Naive B cell (primary cell): ENCODE data around the gene CAMTA1. TPM values are rescaled to one million over a fixed set of nuclear protein-coding genes. Genes with fewer than 3 reads are reported as not detected.
A peak's percentile ranks its signal among the peaks of the same experiment; 100 is the strongest.

Source experiments
- ATAC-seq, 2 donors: fragments of 150-1000 bp; cut with Tn5 transposase; 2 replicates each; pipeline ENCODE4 v1.10.0; 2021; ENCODE audit warnings: low read depth in 2 of 2, mild to moderate bottlenecking in 2 of 2, moderate library complexity in 2 of 2
- DNase-seq: peaks from one replicate; pipeline ENCODE4 v3.0.0; 2022
- H3K27ac Mint-ChIP-seq, 6 donors: one replicate each; pipeline ENCODE4 v1.8.0; 2020 to 2022; ENCODE audit warnings: mild to moderate bottlenecking in 6 of 6, mixed read lengths in 6 of 6, moderate library complexity in 5 of 6, inconsistent platforms in 2 of 6
- H3K27me3 Mint-ChIP-seq, 3 donors: one replicate each; pipeline ENCODE4 v1.8.0; 2021 to 2022; ENCODE audit warnings: mixed read lengths in 3 of 3, mild to moderate bottlenecking in 1 of 3
- H3K36me3 Mint-ChIP-seq, 2 donors: one replicate each; pipeline ENCODE4 v1.8.0; 2020 to 2022; ENCODE audit warnings: mixed read lengths in 2 of 2, inconsistent platforms in 1 of 2, mild to moderate bottlenecking in 1 of 2
- H3K4me1 Mint-ChIP-seq, 3 donors: one replicate each; pipeline ENCODE4 v1.8.0; 2020 to 2022; ENCODE audit warnings: mixed read lengths in 3 of 3, inconsistent platforms in 1 of 3, mild to moderate bottlenecking in 1 of 3, moderate library complexity in 1 of 3
- H3K4me3 Mint-ChIP-seq, 8 donors: one replicate each; pipeline ENCODE4 v1.8.0; 2020 to 2022; ENCODE audit warnings: mild to moderate bottlenecking in 8 of 8, mixed read lengths in 8 of 8, moderate library complexity in 8 of 8, inconsistent platforms in 2 of 8
- H3K9me3 Mint-ChIP-seq, 7 donors: one replicate each; pipeline ENCODE4 v1.8.0; 2020 to 2022; ENCODE audit warnings: mixed read lengths in 7 of 7, mild to moderate bottlenecking in 5 of 7, inconsistent platforms in 2 of 7, moderate library complexity in 1 of 7
- polyA plus RNA-seq, 6 donors: library from polyadenylated mRNA; unstranded; fragments of 300-500 nt; fragmentation: Illumina TruSeq; gene quantifications; one replicate each; pipeline ENCODE4 v1.2.3, GENCODE V29; 2021; ENCODE audit warnings: low read depth in 6 of 6

The CAMTA1 gene
- polyA plus RNA-seq, 6 donors from 2014 or later: 75.4 to 140 (median 88.8) TPM

DNA sequence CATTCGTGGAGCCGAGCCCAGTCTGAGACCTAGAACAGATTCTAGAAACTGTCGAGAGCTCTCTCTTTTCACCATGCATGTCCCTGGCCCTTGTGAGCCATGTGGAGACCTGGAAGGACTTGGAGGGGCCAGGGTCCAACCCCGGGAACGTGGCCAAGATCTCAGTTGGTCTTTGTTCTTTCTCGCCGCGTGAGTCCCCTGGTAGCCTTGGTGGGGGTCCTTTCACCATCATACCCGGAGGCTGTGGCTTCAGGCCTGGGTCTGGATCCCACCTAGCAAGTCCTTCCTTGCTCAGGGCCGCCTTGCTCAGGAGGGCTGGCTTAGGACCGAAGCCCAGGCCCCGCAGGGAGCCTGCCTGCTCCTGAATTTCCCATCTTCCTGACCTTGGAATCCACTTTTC, 168.0 kb downstream of the CAMTA1 start:
- no peaks in the 10 kb centered on the region for H3K36me3 Mint-ChIP-seq
- H3K27ac Mint-ChIP-seq: no peak overlapping the region
- peaks cover 0 to 3% (median 0%) of the 10 kb centered on the region in 7 donors for H3K9me3 Mint-ChIP-seq
- ATAC-seq (no peak), DNase-seq (no peak)
- no peak overlapping the region for H3K4me3 Mint-ChIP-seq
- peaks cover 0 to 6% (median 5%) of the 10 kb centered on the region in 3 donors for H3K27me3 Mint-ChIP-seq
- H3K4me1 Mint-ChIP-seq: no peaks in the 10 kb centered on the region

DNA sequence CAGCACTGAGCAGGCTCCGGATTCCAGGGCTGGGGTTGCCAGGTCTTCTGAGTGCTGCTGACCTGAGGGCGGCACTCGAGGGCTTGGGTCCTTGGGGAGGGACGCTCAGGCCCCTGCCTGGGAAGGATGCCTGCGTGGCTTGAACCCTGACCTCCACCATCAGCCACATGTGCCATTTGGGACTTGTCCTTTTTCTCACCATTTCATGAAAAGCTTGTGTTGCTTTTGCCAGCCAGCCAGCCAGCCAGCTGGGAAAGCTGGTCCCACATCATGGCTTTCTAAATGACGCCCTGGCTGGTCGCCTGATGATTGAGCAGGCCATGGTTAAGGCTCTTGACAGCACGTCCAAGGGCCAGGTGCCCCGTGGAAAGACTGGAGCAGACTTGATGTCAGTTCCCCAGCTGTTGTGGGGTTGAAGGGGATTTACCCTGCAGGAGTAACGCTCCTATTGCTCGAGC, 168.7 kb downstream of the CAMTA1 start:
- Mint-ChIP-seq H3K4me1 (no peaks in the 10 kb centered on the region), H3K9me3 (peaks cover 0 to 3% (median 0%) of the 10 kb centered on the region in 7 donors), H3K27me3 (peaks cover 2 to 6% (median 5%) of the 10 kb centered on the region in 3 donors), H3K36me3 (no peaks in the 10 kb centered on the region), H3K27ac (no peak overlapping the region), H3K4me3 (no peak overlapping the region)
- ATAC-seq (no peak), DNase-seq (no peak)

DNA sequence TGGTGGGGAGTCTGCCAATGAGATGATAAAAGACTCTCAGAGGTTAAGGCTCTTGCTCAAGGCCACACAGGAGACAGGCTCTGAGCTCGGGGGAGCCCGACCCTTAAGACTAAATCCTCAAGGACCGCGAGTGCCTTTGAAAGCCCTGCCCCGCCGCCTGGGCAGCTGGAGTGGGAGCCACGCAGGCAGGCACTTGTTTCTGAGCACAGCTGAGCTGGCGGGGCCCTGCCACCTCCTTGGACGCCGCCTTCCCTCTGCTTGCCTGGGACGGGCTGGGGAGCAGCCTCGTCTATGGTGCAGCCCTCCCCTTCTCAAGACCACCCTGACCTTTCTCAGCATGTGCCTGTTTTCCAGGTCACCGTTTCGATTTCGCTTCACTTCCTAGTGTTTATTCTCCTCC, 169.3 kb downstream of the CAMTA1 start:
- no peak for DNase-seq
- no peak overlapping the region for H3K4me3 Mint-ChIP-seq
- H3K4me1 Mint-ChIP-seq: no peaks in the 10 kb centered on the region
- no peak for ATAC-seq
- H3K27me3 Mint-ChIP-seq: peaks cover 6 to 8% (median 8%) of the 10 kb centered on the region in 3 donors
- no peaks in the 10 kb centered on the region for H3K36me3 Mint-ChIP-seq
- peaks cover 0 to 3% (median 0%) of the 10 kb centered on the region in 7 donors for H3K9me3 Mint-ChIP-seq
- H3K27ac Mint-ChIP-seq: no peak overlapping the region

DNA sequence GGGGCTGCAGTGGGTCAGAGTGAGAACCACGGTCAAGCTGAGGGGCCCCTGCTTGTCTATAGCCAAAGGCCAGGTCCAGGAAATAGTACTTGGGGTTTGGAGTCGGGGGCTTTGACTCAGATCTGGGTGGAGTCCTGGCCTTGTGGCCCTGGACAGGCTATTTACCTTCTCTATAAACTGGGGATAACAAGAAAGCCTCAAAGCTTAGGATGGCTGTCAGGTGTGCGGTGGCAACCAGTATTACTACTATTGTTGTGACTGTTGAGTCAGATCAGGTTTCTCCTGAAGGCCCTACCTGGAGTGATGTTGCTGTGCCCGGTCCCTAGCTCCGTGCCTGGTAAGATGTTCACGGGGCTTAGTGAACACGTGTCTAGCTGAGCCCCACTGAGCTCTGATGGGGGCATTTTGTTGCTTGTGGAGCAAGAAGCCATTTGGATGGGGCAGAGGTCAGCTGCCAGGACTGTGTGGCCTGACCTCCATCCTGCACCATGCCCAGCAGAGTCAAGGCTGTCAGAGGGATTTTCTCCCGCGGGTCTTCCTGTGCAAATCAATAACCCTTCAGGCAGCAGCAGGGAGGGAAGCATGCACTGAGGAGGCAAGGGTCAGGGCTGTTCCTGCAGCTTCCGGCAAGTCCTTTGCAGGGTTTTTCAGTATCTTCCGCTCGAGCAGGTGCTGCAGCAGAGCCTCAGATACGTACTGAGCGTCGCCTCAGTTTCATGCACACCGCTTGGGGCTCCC, 170.3 kb downstream of the CAMTA1 start:
- Mint-ChIP-seq H3K27ac (no peak overlapping the region), H3K9me3 (peaks cover 0 to 3% (median 0%) of the 10 kb centered on the region in 7 donors), H3K4me1 (no peaks in the 10 kb centered on the region), H3K36me3 (no peaks in the 10 kb centered on the region), H3K4me3 (no peak overlapping the region), H3K27me3 (peaks cover 14 to 18% (median 15%) of the 10 kb centered on the region in 3 donors)
- ATAC-seq (no peak), DNase-seq (no peak)

DNA sequence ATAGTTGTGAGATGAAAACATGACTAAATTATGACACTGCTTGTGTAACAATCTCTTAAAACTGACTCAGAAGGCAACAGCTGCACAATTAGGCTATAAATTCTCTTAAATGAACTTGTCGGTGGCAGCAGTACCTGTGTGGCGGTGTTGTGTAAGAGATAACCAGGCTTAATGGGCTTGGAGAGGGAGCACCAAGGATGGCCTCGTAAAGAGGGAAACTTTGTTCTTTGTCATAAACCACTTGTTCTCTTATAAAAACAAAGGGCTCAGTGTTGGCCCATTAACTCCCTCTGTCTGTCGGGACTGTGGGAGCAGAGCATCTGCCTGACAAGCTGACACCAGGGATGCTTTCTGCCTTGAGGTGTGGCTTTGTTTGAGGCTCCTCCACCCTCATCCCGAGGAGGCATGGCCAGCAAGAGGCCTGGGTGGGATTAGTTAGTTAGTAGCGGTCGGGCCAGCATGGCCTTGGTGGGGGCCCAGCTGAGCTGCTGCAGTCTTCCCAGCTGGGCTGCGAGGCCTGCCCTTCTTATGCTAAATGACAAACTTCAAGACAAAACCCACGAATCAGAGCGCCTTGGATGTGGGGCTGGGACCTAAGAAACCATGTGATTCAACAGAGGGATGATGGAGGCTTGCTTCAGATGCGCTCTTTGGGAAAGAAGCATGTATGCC, 171.4 kb downstream of the CAMTA1 start:
- H3K4me1 Mint-ChIP-seq: no peaks in the 10 kb centered on the region
- peaks cover 0 to 3% (median 0%) of the 10 kb centered on the region in 7 donors for H3K9me3 Mint-ChIP-seq
- H3K27ac Mint-ChIP-seq: no peak overlapping the region
- no peaks in the 10 kb centered on the region for H3K36me3 Mint-ChIP-seq
- no peak overlapping the region for H3K4me3 Mint-ChIP-seq
- peaks cover 22 to 28% (median 23%) of the 10 kb centered on the region in 3 donors for H3K27me3 Mint-ChIP-seq
- no peak for DNase-seq
- ATAC-seq: no peak

DNA sequence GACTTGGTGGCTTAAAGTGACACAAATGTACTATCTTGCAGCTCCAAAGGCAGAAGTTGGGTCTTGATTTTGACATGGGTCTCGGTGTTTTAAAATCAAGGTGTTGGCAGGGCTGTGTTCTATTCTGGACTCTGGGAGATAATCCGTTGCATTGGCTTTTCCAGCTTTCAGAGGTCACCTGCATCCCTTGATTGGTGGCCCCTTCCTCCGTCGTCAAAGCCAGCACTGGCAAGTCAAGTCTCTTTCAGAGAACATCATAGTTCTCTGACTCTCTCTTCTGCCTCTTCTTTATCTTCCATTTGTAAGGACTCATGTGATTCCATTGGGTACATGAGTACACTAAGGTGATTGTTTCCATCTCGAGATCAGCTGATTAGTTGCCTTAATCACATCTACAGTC, 172.1 kb downstream of the CAMTA1 start:
- Mint-ChIP-seq H3K27me3 (peaks cover 26 to 35% (median 27%) of the 10 kb centered on the region in 3 donors), H3K4me1 (peaks cover 0 to 1% (median under 1%) of the 10 kb centered on the region in 3 donors), H3K9me3 (peaks cover 0 to 3% (median 0%) of the 10 kb centered on the region in 7 donors), H3K36me3 (no peaks in the 10 kb centered on the region), H3K4me3 (no peak overlapping the region), H3K27ac (no peak overlapping the region)
- DNase-seq (no peak), ATAC-seq (no peak)

DNA sequence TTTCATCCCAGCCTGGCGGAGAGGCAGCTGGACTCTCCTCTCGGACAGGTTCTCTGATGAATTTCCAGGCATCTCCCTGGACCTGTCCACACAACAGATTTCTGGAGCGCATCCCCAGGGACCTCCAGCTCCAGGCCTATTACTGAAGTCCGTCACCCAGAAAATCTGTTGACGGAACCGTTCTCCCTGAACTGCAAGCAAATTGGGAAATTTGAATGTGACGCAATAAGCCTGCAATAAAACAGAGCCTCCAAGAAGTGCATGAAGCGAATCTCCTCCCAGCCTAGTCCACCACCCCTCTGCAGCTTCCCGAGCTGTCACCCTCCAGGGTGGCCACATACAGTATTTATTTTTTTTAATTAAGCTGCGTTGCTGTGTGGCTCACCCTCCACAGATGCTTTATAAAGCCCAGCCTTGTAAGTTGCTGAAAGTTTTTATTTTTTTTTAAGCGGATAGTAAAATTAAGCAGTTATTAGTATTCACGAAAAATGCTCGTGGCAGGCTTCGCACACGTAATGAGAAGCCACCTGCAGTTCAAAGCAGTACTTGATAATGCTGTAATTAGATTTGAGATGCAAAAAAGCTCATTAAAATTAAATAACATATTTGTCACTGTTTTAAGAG, 173.3 kb downstream of the CAMTA1 start:
- Mint-ChIP-seq H3K4me3 (no peak overlapping the region), H3K27ac (peak overlapping the region in 1 of 6 donors; percentile 6), H3K9me3 (peaks cover 0 to 5% (median 2%) of the 10 kb centered on the region in 7 donors), H3K27me3 (peaks cover 26 to 47% (median 39%) of the 10 kb centered on the region in 3 donors), H3K36me3 (no peaks in the 10 kb centered on the region), H3K4me1 (peaks cover 0 to 11% (median 10%) of the 10 kb centered on the region in 3 donors)
- no peak for ATAC-seq
- no peak for DNase-seq

DNA sequence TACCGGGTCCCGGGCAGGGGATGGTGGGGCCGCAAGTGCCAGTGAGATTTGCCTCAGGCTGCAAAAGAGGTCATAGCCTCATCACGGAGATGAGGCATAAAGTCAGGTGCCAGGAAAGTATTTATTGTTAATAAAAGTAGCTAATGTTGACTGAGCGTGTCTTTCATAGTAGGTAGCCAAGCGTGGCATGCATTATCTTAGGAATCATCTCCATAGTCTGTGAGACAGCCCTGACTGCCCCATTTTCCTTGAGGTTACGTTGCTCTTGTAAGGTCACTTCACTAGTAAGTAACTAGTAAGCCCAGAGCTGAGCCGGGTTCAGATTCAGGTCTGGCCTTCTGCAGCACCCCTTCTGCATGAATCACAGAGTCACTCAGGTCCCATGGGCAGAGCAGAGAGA, 174.2 kb downstream of the CAMTA1 start:
- no peak for DNase-seq
- no peak for ATAC-seq
- Mint-ChIP-seq H3K36me3 (no peaks in the 10 kb centered on the region), H3K4me1 (peaks cover 0 to 18% (median 11%) of the 10 kb centered on the region in 3 donors), H3K4me3 (no peak overlapping the region), H3K27me3 (peaks cover 33 to 57% (median 49%) of the 10 kb centered on the region in 3 donors), H3K9me3 (peaks cover 0 to 6% (median 3%) of the 10 kb centered on the region in 7 donors), H3K27ac (no peak overlapping the region)

DNA sequence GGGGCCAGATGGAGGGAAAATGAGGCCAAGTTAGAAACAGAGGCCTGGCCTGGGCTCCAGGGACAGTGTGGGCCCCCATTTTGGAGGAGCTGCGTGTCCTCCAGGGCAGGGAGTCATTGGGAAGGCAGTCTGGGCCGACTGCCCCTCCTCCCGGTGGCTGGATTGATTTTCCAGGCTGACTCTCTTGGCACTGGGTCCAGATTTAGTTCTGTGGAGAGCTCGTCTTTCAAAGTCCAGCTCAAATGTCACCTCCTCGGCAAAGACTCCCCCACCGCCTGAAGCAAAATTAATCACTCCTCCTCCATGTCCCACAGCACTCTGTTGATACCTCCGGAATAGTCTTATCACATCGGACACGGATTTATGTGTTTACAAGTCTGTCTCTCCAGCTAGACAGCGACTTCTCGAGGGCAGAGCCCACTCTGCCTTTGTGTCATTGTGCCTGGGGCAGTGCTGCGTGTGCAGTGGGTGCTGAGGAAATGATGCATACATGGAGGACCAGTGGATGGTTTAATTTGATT, 175.1 kb downstream of the CAMTA1 start:
- peaks cover 0 to 8% (median 5%) of the 10 kb centered on the region in 7 donors for H3K9me3 Mint-ChIP-seq
- H3K27ac Mint-ChIP-seq: no peak overlapping the region
- peak overlapping the region in 3 of 8 donors; percentile 6 to 17 (median 13) for H3K4me3 Mint-ChIP-seq
- peaks cover 0 to 18% (median 11%) of the 10 kb centered on the region in 3 donors for H3K4me1 Mint-ChIP-seq
- ATAC-seq (no peak), DNase-seq (no peak)
- H3K36me3 Mint-ChIP-seq: no peaks in the 10 kb centered on the region
- peaks cover 42 to 65% (median 57%) of the 10 kb centered on the region in 3 donors for H3K27me3 Mint-ChIP-seq

DNA sequence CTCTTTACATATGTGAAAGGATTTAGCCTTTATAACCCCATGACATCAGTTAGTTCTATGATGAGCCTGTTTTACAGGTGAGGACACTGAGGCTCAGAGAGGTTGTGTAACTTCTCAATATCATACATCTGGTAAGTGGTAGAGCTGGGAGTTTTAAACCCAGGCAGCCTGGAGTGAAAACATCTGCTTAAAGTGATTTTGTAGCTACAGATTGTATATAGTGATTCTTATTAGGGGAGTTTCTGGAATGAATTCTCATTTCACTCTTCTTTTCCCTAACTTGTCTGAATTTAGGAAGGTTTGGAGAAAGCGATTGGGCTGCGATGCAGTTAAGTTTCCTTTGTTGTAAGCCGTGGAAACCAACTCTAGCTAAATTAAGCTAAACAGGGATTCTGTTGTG, 175.6 kb downstream of the CAMTA1 start:
- Mint-ChIP-seq H3K36me3 (no peaks in the 10 kb centered on the region), H3K27me3 (peaks cover 47 to 70% (median 62%) of the 10 kb centered on the region in 3 donors), H3K9me3 (peaks cover 0 to 8% (median 5%) of the 10 kb centered on the region in 7 donors), H3K4me1 (peaks cover 0 to 18% (median 11%) of the 10 kb centered on the region in 3 donors), H3K4me3 (peak overlapping the region in 4 of 8 donors; percentile 6 to 65 (median 43)), H3K27ac (no peak overlapping the region)
- ATAC-seq (no peak), DNase-seq (no peak)

DNA sequence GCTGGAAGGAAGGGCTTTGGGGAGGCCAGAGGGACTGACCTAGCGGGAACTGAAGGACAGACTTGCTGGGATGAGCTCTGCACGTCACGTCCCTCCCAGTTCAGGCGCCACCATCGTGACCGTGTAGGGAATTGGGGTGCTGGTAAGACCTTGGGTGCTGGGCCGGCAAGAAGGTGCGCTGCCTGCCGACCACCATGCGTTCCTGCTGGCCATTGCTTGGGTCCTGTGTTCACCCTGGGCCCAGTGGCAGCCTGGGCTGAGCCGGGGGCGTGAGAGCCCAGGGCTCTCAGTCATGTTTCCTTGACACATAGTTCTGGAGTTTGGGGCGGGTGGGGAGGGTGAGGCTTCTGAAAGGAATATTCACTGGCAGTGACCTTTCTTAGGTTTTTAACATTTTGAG, 176.0 kb downstream of the CAMTA1 start:
- Mint-ChIP-seq H3K36me3 (no peaks in the 10 kb centered on the region), H3K9me3 (peaks cover 0 to 12% (median 5%) of the 10 kb centered on the region in 7 donors), H3K27me3 (peaks cover 51 to 75% (median 67%) of the 10 kb centered on the region in 3 donors), H3K4me3 (peak overlapping the region in 3 of 8 donors; percentile 6 to 53 (median 33)), H3K27ac (no peak overlapping the region), H3K4me1 (peaks cover 0 to 18% (median 11%) of the 10 kb centered on the region in 3 donors)
- ATAC-seq (no peak), DNase-seq (no peak)

DNA sequence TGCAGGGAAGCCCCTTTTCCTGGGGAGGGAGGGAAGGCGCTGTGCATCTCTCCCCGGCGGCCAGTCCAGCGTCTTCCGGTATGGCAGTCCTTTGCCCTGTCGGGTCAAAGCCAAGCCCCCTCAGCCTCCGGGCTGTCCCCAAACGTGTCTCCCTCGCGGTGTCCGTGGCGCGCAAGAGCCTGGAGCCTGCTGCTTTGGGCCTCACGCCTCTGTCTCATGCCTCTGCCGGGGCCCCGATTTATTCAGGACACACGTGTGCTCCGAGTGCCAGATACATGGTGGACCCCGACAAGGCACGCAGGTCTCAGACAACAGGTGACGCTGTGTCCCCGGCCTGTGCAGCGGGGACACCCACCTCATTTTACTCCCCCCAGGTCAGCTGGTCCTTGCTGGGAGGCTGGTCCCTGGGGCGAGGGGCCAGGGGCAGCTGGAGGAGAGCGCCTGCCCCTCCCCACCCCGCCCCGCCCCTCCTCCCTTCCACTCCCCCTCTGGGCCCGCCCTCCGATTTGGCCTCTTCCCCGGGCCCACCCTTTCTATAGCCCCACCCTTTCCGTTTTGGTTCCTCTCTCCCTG, 176.7 kb downstream of the CAMTA1 start:
- ATAC-seq (peak; percentile 18 to 27), DNase-seq (no peak)
- peak overlapping the region in 4 of 8 donors; percentile 32 to 80 (median 71) for H3K4me3 Mint-ChIP-seq
- H3K4me1 Mint-ChIP-seq: peaks cover 0 to 18% (median 11%) of the 10 kb centered on the region in 3 donors
- peaks cover 53 to 79% (median 71%) of the 10 kb centered on the region in 3 donors for H3K27me3 Mint-ChIP-seq
- H3K27ac Mint-ChIP-seq: no peak overlapping the region
- peaks cover 0 to 13% (median 5%) of the 10 kb centered on the region in 7 donors for H3K9me3 Mint-ChIP-seq
- no peaks in the 10 kb centered on the region for H3K36me3 Mint-ChIP-seq
